HCT116 (cell line): Measurements from ENCODE around the gene MISP. TPM values are rescaled to one million over a fixed set of nuclear protein-coding genes. Genes with fewer than 3 reads are reported as not detected.

Source experiments
- ATAC-seq: fragments of 200-7000 bp; cut with Tn5 transposase; 2 replicates; pipeline ENCODE4 v1.9.1; 2020; ENCODE audit warnings: mild to moderate bottlenecking, moderate library complexity
- BruUV-seq: library from RNA; stranded (reverse); fragments of 400-500 nt; replicated peaks from 2 replicates; lab custom pipeline; 2021; lab: Mats Ljungman, UMichigan
- CTCF ChIA-PET: fragments of 300-600 bp; sonication (Branson Sonifier 250); formaldehyde crosslinking; loops from one replicate; lab custom pipeline; 2021; ENCODE audit warnings: antibody characterized with exemption; lab: Charles Lee
- POLR2A ChIA-PET: fragments of 300-600, 350-600 bp; sonication (Branson Sonifier 250); formaldehyde crosslinking; loops from one replicate; lab custom pipeline; 2021; ENCODE audit warnings: antibody characterized with exemption; lab: Charles Lee
- RAD21 ChIA-PET, 2 experiments: fragments of 300-600 bp; sonication (Branson Sonifier 250); formaldehyde crosslinking; loops; one replicate each; lab custom pipeline; 2023; ENCODE audit warnings: low total read pairs in 2 of 2; ENCODE audit not compliant: uncharacterized antibody in 2 of 2, unreplicated experiment in 2 of 2, low non-redundant PET in 1 of 2; lab: Charles Lee
- DNase-seq: peaks from one replicate; pipeline ENCODE4 v3.0.0-alpha.2; 2010; ENCODE audit warnings: low read depth, low spot score
- H2AFZ ChIP-seq: fragments of 200-600 bp; shearing (Covaris generic), sonication (generic); 2 replicates; pipeline ENCODE4 v1.6.1; 2017; ENCODE audit warnings: low read depth, mixed run types, mixed read lengths, antibody characterized with exemption, low read length; ENCODE audit not compliant: poor library complexity, severe bottlenecking
- H3K27ac ChIP-seq: 2 replicates; pipeline ENCODE4 v1.5.1; 2012; ENCODE audit warnings: low read depth, low read length
- H3K27me3 ChIP-seq: fragments of 200-600 bp; sonication (generic); 2 replicates; pipeline ENCODE4 v1.6.1; 2016; ENCODE audit warnings: mixed run types, low read length, mixed read lengths; ENCODE audit not compliant: insufficient read depth
- H3K36me3 ChIP-seq, 2 experiments: fragments of 200-500 bp in 1 of 2; fragments of 200-600 bp in 1 of 2; sonication (Bioruptor generic) in 1 of 2; sonication (generic) in 1 of 2; 2 replicates each; pipeline versions ENCODE4 v1.5.1 to v1.6.1; 2014 to 2016; ENCODE audit warnings: low read length in 2 of 2, inconsistent platforms in 1 of 2, mixed read lengths in 1 of 2, mixed run types in 1 of 2; ENCODE audit not compliant: insufficient read depth in 2 of 2, control insufficient read depth in 1 of 2
- H3K4me1 ChIP-seq, 2 experiments: fragments of 200-600 bp in 1 of 2; sonication (generic) in 1 of 2; 2 replicates each; pipeline versions ENCODE4 v1.5.1 to v1.6.1; 2012 to 2017; ENCODE audit warnings: low read length in 2 of 2, inconsistent platforms in 1 of 2, mild to moderate bottlenecking in 1 of 2, mixed read lengths in 1 of 2, mixed run types in 1 of 2, moderate library complexity in 1 of 2; ENCODE audit not compliant: insufficient read depth in 2 of 2, control insufficient read depth in 1 of 2
- H3K4me2 ChIP-seq: fragments of 200-600 bp; sonication (generic); 2 replicates; pipeline ENCODE4 v1.6.1; 2017; ENCODE audit warnings: mixed run types, low read length, mixed read lengths
- H3K4me3 ChIP-seq, 2 experiments: fragments of 200-600 bp in 1 of 2; sonication (generic) in 1 of 2; replicated peaks in 1 of 2; 2 replicates each; pipeline ENCODE4 v1.5.1; 2011 to 2016; ENCODE audit warnings: low read length in 2 of 2, control low read depth in 1 of 2, low read depth in 1 of 2, mild to moderate bottlenecking in 1 of 2, mixed read lengths in 1 of 2, mixed run types in 1 of 2
- H3K79me2 ChIP-seq: fragments of 200-600 bp; sonication (generic); 2 replicates; pipeline ENCODE4 v1.6.1; 2017; ENCODE audit warnings: mild to moderate bottlenecking, mixed run types, low read length, moderate library complexity, mixed read lengths; ENCODE audit not compliant: insufficient read depth
- H3K9ac ChIP-seq: fragments of 200-600 bp; sonication (generic); 2 replicates; pipeline ENCODE4 v1.6.1; 2016; ENCODE audit warnings: low read length, mixed read lengths
- H3K9me2 ChIP-seq: fragments of 200-600 bp; sonication (generic), shearing (Covaris generic); 2 replicates; pipeline ENCODE4 v1.6.1; 2017; ENCODE audit warnings: mixed run types, mild to moderate bottlenecking, moderate library complexity; ENCODE audit not compliant: insufficient read depth
- H3K9me3 ChIP-seq, 2 experiments: fragments of 200-500 bp in 1 of 2; fragments of 200-600 bp in 1 of 2; sonication (Bioruptor generic) in 1 of 2; sonication (generic) in 1 of 2; 2 replicates each; pipeline ENCODE4 v1.6.1; 2014 to 2017; ENCODE audit warnings: low read length in 2 of 2, mixed read lengths in 2 of 2, inconsistent platforms in 1 of 2, low read depth in 1 of 2, mild to moderate bottlenecking in 1 of 2, mixed run types in 1 of 2, moderate library complexity in 1 of 2; ENCODE audit not compliant: control insufficient read depth in 1 of 2, insufficient read depth in 1 of 2
- H4K20me1 ChIP-seq: fragments of 200-600 bp; sonication (generic), shearing (Covaris generic); 2 replicates; pipeline ENCODE4 v1.6.1; 2017; ENCODE audit warnings: mixed run types, mild to moderate bottlenecking, moderate library complexity; ENCODE audit not compliant: insufficient read depth
- JUND ChIP-seq: IDR thresholded peaks from 2 replicates; pipeline ENCODE4 v1.6.1; 2012
- POLR2AphosphoS5 ChIP-seq: IDR thresholded peaks from 2 replicates; pipeline ENCODE4 v1.6.1; 2011; ENCODE audit warnings: mild to moderate bottlenecking, low read depth, low read length, moderate library complexity
- REST ChIP-seq: IDR thresholded peaks from 2 replicates; pipeline ENCODE4 v1.6.1; 2012; ENCODE audit warnings: low read depth
- intact Hi-C: fragments of 100-400 bp; cut with micrococcal nuclease; formaldehyde crosslinking; loops from 2 replicates; pipeline ENCODE4 v1.10.0; 2022
- total RNA-seq: library from RNA; stranded (reverse); gene quantifications from one replicate; pipeline ENCODE4 v1.2.1, GENCODE V29; 2021; ENCODE audit not compliant: unreplicated experiment

MISP gene
- total RNA-seq, 1 experiment from 2014 or later, result 38.2 TPM

- peaks cover 59% of the 10 kb centered on the region; the same call in 1 of the 2 replicates for H4K20me1 ChIP-seq
- H2AFZ ChIP-seq, result no peak overlapping the region
- H3K27ac ChIP-seq, result peak overlapping the region; percentile 53
- no peak overlapping the region for H3K4me3 ChIP-seq
- H3K36me3 ChIP-seq, result peaks cover 43 to 78% of the 10 kb centered on the region in 2 experiments; a peak in 3 of 4 replicates
- no peaks in the 10 kb centered on the region for H3K9me2 ChIP-seq
- H3K9me3 ChIP-seq, result no peaks in the 10 kb centered on the region
- peak overlapping the region; percentile 92; the same call in 1 of the 2 replicates for H3K9ac ChIP-seq
- no peak for DNase-seq
- peaks cover 85% of the 10 kb centered on the region for H3K79me2 ChIP-seq
- H3K4me1 ChIP-seq, result peaks cover 17 to 34% of the 10 kb centered on the region in 2 experiments
- CTCF ChIA-PET, result no interaction called here
- intact Hi-C loops, result no loop called here
- no TSS peak for BruUV-seq
- no peak for ATAC-seq
- TF ChIP-seq REST (no peak), POLR2AphosphoS5 (0 out of 2 replicates have a peak, but pooled peaks have one; percentile 13), JUND (no peak)
- no peak overlapping the region for H3K4me2 ChIP-seq
- POLR2A ChIA-PET, result no interaction called here
- no peaks in the 10 kb centered on the region for H3K27me3 ChIP-seq
- RAD21 ChIA-PET, result no interaction called here
These were observed 50.3 kb downstream of the MISP start for GRCh38 chr19:801030-801860.
